Kidney epithelial cell (primary cell): ENCODE results near the gene PRELID2. TPM values are rescaled to one million over a fixed set of nuclear protein-coding genes. Genes with fewer than 3 reads are reported as not detected.
A peak's percentile ranks its signal among the peaks of the same experiment; 100 is the strongest.

ENCODE experiments used
- DNase-seq: peaks from one replicate; pipeline ENCODE4 v3.0.0-alpha.2; 2010; ENCODE audit warnings: low read depth
- H3K27me3 ChIP-seq: 2 replicates; pipeline ENCODE4 v1.6.0; 2011; ENCODE audit warnings: low read length; ENCODE audit not compliant: control insufficient read depth, insufficient read depth
- H3K36me3 ChIP-seq: 2 replicates; pipeline ENCODE4 v1.5.1; 2011; ENCODE audit warnings: low read length; ENCODE audit not compliant: control insufficient read depth, insufficient read depth
- H3K4me3 ChIP-seq: 2 replicates; pipeline ENCODE4 v1.5.1; 2011; ENCODE audit warnings: low read depth, mild to moderate bottlenecking, control low read depth, low read length
- CTCF ChIP-seq: IDR thresholded peaks from 2 replicates; pipeline ENCODE4 v1.5.1; 2011; ENCODE audit warnings: mild to moderate bottlenecking, moderate library complexity, low read length, control low read depth, inconsistent platforms; ENCODE audit not compliant: insufficient read depth, poor library complexity, severe bottlenecking
- total RNA-seq: library from RNA; depleted of rRNA; stranded (reverse); fragments of >200 nt; gene quantifications from 2 replicates; pipeline ENCODE4 v1.2.3, GENCODE V29; 2015

The PRELID2 gene
- total RNA-seq, result 9.4 and 9.7 TPM in 2 replicates

- peak within 1 kb of the TSS; percentile 60 for H3K4me3 ChIP-seq
- no peaks in the 10 kb centered on the region for H3K27me3 ChIP-seq
- TF ChIP-seq CTCF, result no peak
- no peaks in the 10 kb centered on the region for H3K36me3 ChIP-seq
- peak; percentile 45 for DNase-seq
Measured at GRCh38 chr5:145834917-145835847, at the start of gene PRELID2. PRELID2 (minus strand) TSS chr5:145835342; CDS start chr5:145835251, 91 bp downstream.

- DNase-seq, result no peak
- H3K36me3 ChIP-seq, result no peaks in the 10 kb centered on the region
- no peaks in the 10 kb centered on the region for H3K27me3 ChIP-seq
- no peak for TF ChIP-seq CTCF
- no peak overlapping the region for H3K4me3 ChIP-seq
Measured at GRCh38 chr5:145874765-145875164, 39.6 kb upstream of the PRELID2 start.

- DNase-seq, result no peak
- TF ChIP-seq CTCF, result no peak
- Histone ChIP-seq H3K27me3 (no peaks in the 10 kb centered on the region), H3K4me3 (no peak within 1 kb of the TSS), H3K36me3 (no peaks in the 10 kb centered on the region)
Measured at GRCh38 chr5:145872914-145873313, 37.8 kb upstream of the PRELID2 start, which contains the start of gene GRXCR2. GRXCR2 (minus strand) TSS chr5:145873014; CDS start chr5:145872968, 46 bp downstream.

- H3K36me3 ChIP-seq, result no peaks in the 10 kb centered on the region
- no peak overlapping the region for H3K4me3 ChIP-seq
- TF ChIP-seq CTCF, result no peak
- H3K27me3 ChIP-seq, result no peaks in the 10 kb centered on the region
- no peak for DNase-seq
Measured at GRCh38 chr5:145872486-145872885, 37.3 kb upstream of the PRELID2 start.

GRCh38 chr5:145869753-145870152 lies 34.6 kb upstream of the PRELID2 start:
- H3K27me3 ChIP-seq, result no peaks in the 10 kb centered on the region
- H3K4me3 ChIP-seq, result no peak overlapping the region
- H3K36me3 ChIP-seq, result no peaks in the 10 kb centered on the region
- TF ChIP-seq CTCF, result no peak
- DNase-seq, result no peak
